Tibial nerve (tissue), 3 donors: ENCODE measurements around the gene CCDC181.

Source experiments
- POLR2A ChIP-seq, 2 donors: fragments of 450-650 bp; IDR thresholded peaks; one replicate each; pipeline ENCODE4 v1.6.1; 2017; ENCODE audit warnings: antibody characterized with exemption in 2 of 2, mild to moderate bottlenecking in 2 of 2, moderate library complexity in 2 of 2
- TF ChIP-seq, protein P1 (sequence below), 5 experiments: fragments of 200-600 bp in 3 of 5; fragments of 450-650 bp in 2 of 5; sonication (generic) in 3 of 5; IDR thresholded peaks; one replicate each; pipeline ENCODE4 v1.5.1; 2016 to 2019; ENCODE audit warnings: antibody characterized with exemption in 5 of 5, mild to moderate bottlenecking in 3 of 5, moderate library complexity in 2 of 5

DNA sequence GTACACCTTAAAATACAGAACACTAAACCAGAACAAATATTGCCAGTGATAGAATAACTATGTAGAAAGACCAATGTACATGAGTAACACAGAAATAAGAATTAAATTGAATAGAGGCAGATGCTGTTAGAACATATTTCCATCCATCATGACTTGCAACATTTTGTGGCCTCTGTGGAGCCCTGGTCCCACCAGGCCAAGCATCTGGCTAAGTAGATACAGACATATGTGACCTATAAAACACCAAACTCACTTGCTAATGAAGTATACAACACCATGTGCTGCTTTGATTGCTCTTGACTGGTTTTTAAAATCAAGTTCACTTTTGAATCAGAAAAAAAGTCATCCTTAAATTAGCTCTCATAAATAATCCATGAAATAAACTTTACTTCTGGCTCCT lies 38.0 kb upstream of the CCDC181 start:
- TF ChIP-seq, protein P1, sequence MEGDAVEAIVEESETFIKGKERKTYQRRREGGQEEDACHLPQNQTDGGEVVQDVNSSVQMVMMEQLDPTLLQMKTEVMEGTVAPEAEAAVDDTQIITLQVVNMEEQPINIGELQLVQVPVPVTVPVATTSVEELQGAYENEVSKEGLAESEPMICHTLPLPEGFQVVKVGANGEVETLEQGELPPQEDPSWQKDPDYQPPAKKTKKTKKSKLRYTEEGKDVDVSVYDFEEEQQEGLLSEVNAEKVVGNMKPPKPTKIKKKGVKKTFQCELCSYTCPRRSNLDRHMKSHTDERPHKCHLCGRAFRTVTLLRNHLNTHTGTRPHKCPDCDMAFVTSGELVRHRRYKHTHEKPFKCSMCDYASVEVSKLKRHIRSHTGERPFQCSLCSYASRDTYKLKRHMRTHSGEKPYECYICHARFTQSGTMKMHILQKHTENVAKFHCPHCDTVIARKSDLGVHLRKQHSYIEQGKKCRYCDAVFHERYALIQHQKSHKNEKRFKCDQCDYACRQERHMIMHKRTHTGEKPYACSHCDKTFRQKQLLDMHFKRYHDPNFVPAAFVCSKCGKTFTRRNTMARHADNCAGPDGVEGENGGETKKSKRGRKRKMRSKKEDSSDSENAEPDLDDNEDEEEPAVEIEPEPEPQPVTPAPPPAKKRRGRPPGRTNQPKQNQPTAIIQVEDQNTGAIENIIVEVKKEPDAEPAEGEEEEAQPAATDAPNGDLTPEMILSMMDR (IDR thresholded peaks at IDR 0.05), result no peak
- no peak for TF ChIP-seq POLR2A (IDR thresholded peaks at IDR 0.05)
